Inflammatory macrophage (primary cell): ENCODE measurements around the gene F2RL1.
"Not testable (repeated sequence)": the region's sequence is repeated elsewhere in the genome, so short reads cannot be mapped to it uniquely, and the experiment has no call there.

Experiments
- DNase-seq, 2 donors: peaks; one replicate each; pipeline ENCODE4 v3.0.0-alpha.2; 2020 to 2022

The F2RL1 gene

GRCh38 chr5:76851728-76852369 lies 33.0 kb downstream of the F2RL1 start:
- peak; percentile 27 to 65 for DNase-seq

GRCh38 chr5:76852772-76853171 lies 33.9 kb downstream of the F2RL1 start:
- no peak for DNase-seq

- DNase-seq = peak; percentile 22 to 68
Observed at GRCh38 chr5:76853741-76854140, 34.9 kb downstream of the F2RL1 start.

- no peak for DNase-seq
Observed at GRCh38 chr5:76854644-76855043, 35.8 kb downstream of the F2RL1 start.

GRCh38 chr5:76855501-76855900 lies 36.7 kb downstream of the F2RL1 start:
- DNase-seq = not testable (repeated sequence)

- DNase-seq = peak; percentile 82 to 85
Observed at GRCh38 chr5:76855961-76856360, 37.1 kb downstream of the F2RL1 start.

- DNase-seq = peak; percentile 45 to 51
Observed at GRCh38 chr5:76856800-76857199, 38.0 kb downstream of the F2RL1 start.

GRCh38 chr5:76859591-76860247 lies 40.9 kb downstream of the F2RL1 start:
- peak; percentile 55 to 66 for DNase-seq

GRCh38 chr5:76861612-76862011 lies 42.8 kb downstream of the F2RL1 start:
- no peak for DNase-seq

- DNase-seq = no peak
Observed at GRCh38 chr5:76863001-76863400, 44.2 kb downstream of the F2RL1 start.

GRCh38 chr5:76866503-76866902 lies 47.7 kb downstream of the F2RL1 start:
- no peak for DNase-seq

- DNase-seq = no peak
Observed at GRCh38 chr5:76867038-76867437, 48.2 kb downstream of the F2RL1 start.

GRCh38 chr5:76867827-76868693 lies 49.2 kb downstream of the F2RL1 start:
- DNase-seq = peak; percentile 75 to 85

- DNase-seq = no peak
Observed at GRCh38 chr5:76870046-76870445, 51.2 kb downstream of the F2RL1 start.

- DNase-seq = peak in 1 of 2 donors; percentile 25
Observed at GRCh38 chr5:76874088-76874581, 55.3 kb downstream of the F2RL1 start.
